HG03457 (cell line): ENCODE data around the gene XYLT1.
"Not testable (repeated sequence)": the region's sequence is repeated elsewhere in the genome, so short reads cannot be mapped to it uniquely, and the experiment has no call there.

Experiments used
- ATAC-seq: cut with Tn5 transposase; IDR thresholded peaks from one replicate; pipeline ENCODE4 v1.9.1; 2021; ENCODE audit warnings: moderate number of reproducible peaks; ENCODE audit not compliant: unreplicated experiment

Gene XYLT1

DNA sequence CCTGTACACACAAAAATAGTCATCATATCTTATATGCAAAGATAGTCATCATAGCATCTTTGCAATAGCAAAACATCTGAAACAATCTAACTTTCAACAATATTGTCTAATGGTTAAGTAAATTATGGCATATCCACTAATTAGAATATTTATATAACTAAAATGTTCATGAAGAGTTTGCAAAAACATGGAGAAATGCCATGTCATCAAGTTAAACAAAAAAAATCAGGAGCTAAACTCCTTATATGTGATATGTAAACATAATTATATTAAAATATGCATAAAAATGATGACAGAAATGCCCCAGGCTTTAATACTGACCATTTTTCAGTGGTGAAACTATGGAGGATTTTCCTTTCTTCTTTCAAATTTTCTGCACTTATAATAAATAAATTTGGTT is 22.3 kb upstream of the XYLT1 start:
- no peak for ATAC-seq

GRCh38 chr16:17491140-17491662 is 20.4 kb upstream of the XYLT1 start:
- ATAC-seq: no peak

DNA sequence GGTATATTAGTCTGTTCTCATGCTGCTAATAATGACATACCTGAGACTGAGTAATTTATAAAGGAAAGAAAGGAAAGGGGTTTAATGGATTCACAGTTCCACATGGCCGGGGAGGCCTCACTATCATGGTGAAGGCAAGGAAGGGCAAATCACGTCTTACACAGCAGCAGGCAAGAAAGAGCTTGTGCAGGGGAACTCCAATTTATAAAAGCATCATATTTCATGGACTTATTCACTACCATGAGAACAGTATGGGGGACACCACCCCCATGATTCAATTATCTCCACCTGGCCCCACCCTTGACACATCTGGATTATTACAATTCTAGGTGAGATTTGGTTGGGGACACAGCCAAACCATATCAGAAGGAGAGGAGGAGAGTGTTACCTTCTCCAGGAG is 17.7 kb upstream of the XYLT1 start:
- ATAC-seq: no peak

DNA sequence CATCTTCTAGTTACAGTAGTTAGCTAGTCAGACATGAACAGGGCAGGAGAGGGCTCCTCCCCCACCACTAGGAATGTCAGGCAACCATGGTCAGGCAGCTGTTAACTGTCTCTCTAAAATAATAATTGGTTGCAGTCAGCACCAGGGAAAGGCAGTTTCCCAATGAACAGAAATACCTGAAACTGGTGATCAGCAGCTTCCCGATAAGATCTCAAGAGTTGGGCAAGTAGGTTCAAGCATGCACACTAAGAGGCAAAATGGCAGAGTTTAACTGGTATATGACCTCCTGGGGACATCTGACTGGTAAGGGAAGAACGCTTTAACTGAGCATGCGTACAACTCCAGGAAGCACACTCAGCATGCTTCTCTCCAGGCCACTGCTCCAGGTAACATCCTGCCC is 12.6 kb upstream of the XYLT1 start:
- no peak for ATAC-seq

GRCh38 chr16:17482341-17482740 is 11.6 kb upstream of the XYLT1 start:
- ATAC-seq: not testable (repeated sequence)

DNA sequence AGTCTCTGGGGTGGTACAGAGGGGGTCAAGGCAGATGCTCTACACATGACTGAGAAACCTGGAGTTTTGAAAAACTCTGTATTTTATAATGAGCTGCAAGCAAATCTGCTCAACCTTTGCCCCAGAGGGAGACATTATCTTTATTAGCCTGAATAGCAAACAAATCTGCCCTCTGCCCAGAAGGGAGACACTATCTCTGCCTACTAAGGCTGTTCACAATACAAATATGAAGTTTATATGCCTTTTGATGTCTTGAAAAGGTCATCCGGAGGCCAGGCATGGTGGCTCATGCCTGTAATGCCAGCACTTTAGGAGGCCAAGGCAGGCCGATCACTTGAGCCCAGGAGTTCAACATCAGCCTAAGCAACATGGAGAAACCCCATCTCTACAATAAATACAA is 11.0 kb upstream of the XYLT1 start:
- ATAC-seq: no peak

DNA sequence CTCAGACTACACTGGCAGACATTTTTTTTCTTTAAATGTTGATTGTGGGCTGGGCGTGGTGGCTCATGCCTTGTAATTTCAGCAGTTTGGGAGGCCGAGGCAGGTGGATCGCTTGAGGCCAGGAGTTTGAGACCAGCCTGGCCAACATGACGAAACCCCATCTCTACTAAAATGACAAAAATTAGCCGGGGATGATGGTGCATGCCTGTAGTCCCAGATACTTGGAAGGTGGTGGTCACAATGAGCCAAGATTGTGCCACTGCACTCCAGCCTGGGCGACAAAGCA is 6.4 kb upstream of the XYLT1 start:
- not testable (repeated sequence) for ATAC-seq

GRCh38 chr16:17476414-17477259 is 5.9 kb upstream of the XYLT1 start:
- no peak for ATAC-seq

GRCh38 chr16:17475104-17475503 is 4.3 kb upstream of the XYLT1 start:
- ATAC-seq: no peak

DNA sequence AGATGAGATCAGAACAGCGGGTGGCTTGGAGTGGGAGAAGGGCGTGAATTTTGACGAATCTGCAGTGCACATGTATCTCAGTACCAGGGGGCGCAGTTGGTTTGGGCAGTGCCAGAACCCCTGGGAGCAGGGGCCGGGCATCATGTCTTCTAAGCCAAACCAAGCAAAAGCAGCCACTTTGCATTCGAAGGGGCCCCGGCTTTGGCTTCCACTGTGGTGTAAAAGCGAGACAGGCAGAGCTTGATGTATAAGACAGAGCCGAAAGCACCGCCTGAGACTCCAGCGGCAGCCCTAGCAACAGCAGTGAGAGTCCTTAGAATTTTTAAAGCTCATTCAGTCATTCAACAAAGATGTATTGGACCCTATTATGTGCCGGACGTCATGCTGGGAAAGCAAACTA is 3.8 kb upstream of the XYLT1 start:
- ATAC-seq: no peak

GRCh38 chr16:17474037-17474436 is 3.3 kb upstream of the XYLT1 start:
- ATAC-seq: no peak

DNA sequence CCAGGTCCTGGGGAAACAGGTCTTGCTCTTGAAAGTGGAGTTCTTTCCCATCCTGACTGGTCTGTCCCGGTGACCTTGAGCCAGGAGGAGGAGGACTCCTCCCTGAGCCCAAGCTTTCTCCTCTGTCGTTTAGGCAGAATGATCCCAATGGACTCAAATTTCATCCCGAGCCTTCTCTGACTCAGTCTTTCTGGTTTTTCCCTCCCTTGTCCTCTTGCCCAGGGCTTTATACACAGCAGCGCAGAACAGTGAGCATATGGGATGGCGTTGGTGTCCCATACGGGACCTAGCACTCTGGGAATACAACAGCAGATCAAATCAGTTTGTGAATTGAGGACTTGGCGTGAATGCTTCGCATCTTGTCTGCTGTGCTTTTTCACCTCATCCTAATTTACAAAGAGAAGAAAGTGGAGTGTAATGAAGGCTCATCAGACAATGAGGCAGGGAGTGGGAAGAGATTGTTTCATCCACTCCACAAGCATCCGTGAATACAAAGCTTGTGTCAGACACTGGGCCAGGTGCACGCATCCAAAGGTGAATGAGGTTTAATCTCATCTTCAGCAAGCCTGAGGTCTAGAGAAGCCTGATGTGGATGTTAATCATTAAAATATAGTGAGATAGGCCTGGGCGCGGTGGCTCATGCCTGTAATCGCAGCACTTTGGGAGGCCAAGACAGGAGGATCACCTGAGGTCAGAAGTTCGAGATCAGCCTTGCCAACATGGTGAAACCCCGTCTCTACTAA is 1.1 kb upstream of the XYLT1 start:
- ATAC-seq: no peak

DNA sequence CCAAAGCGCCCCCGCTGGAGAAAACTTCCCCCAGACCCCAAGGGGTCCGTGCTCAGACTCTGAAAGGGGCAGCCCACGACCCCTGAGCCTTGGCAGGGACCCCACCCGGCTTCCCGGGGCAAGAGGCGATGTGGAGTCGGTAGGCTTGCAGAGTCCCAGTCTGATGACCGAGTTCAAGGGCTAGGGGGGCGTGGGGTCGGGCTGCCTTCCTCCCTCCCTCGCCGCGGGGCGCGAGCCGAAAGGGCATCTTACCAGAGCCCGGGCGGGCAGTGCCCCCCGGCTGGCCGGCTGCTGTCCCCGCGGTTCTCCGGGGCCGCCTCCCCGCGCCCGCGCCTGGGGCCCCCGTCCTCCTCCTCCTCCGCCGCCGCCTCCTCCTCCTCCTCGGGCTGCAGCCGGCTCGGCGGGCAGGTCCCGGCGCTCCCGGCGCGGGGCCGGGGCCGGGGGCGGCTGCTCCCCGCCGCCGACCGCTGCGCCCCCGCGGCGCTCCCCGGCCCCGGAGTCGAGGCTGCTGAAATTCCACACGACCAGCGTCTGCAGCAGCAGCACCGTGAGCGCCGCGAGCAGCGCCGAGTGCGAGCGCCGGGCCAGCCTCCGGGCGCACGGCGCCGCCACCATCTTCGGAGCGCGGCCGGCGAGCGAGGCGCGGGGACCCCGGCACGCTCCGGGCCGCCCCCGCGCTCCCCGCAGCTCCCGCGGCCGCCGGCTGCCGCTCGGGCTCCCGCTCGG is 415 bp downstream of the XYLT1 start:
- ATAC-seq: no peak

- ATAC-seq: no peak
Observed at GRCh38 chr16:17469741-17470181, 999 bp downstream of the XYLT1 start.

- ATAC-seq: no peak
Observed at GRCh38 chr16:17469011-17469740, 1.6 kb downstream of the XYLT1 start.

GRCh38 chr16:17468611-17469010 is 2.1 kb downstream of the XYLT1 start:
- ATAC-seq: no peak

DNA sequence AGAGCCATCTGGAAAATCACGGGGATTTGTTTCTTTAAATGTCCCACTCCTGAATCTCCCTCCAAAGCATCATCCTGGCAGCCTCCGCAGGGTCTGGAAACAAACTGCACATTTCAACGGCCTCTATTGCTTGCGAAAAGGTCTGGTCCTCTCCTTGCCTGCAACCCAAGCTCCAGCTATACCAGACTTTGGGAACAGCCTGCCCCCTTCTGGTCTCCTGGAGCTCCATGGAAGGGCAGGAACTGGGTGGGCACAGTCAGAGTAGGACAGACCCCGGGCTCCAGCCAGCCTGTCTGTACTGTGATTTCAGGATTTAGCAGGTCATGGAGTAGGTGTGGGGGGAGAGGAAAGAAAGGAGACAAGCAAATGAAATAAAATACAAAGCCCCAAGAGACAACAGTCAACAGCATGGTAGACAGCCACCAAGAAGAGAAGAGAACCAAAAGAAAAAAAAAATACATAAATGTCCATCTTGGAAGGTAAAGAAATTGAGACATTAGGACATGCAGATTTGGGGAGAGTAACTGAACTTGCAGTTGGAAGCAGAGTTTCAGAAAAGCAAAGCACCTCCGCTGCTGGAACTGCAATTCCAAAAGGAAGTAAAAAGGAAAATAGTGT is 2.7 kb downstream of the XYLT1 start:
- ATAC-seq: no peak

DNA sequence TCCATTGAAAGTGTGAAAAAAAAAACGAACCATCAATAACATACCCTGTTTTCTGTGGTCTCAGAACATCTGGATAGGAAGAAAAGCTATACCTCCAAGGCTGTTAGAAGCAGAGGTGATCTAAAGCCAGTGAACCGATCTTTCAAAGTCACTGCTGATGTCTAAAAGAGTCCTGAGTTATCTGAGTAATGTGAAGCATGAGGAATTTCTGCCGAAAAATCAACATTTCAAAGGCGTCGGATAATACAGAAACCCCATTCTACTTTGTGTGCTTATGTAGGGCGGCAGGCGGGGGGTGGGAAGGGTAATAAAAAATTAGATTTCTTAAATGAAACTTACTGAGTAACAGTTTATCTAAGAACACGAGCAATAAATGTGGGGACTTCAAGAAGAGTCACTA is 3.9 kb downstream of the XYLT1 start:
- no peak for ATAC-seq

DNA sequence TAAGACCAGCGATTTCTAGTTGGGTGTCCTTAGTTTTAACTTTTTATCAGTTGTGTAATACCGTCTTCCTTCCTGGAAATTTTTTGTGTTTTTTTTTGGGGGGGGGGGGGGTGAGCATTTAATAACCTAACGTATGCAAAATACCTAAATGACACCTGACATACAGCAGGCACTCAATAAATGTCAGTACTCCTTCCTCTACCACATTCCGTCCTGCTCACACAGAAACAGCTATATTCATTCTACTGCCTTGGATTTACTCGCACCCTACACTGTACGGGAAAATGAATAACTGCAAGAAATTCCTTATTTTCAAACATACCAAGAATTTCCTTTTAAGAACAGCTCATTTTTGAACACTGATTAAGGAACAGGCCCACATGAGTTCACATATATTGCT is 5.3 kb downstream of the XYLT1 start:
- ATAC-seq: no peak

- ATAC-seq: no peak
Observed at GRCh38 chr16:17463335-17463734, 7.4 kb downstream of the XYLT1 start.
